NCI-H526 (cell line): Measurements from ENCODE around the gene GADD45A.
A peak's percentile ranks its signal among the peaks of the same experiment; 100 is the strongest.
"Not testable (repeated sequence)": the region's sequence is repeated elsewhere in the genome, so short reads cannot be mapped to it uniquely, and the experiment has no call there.

Source experiments
- DNase-seq, 2 experiments: peaks; one replicate each; lab custom pipeline; 2025; lab: John Stamatoyannopoulos, UW

The GADD45A gene

DNA sequence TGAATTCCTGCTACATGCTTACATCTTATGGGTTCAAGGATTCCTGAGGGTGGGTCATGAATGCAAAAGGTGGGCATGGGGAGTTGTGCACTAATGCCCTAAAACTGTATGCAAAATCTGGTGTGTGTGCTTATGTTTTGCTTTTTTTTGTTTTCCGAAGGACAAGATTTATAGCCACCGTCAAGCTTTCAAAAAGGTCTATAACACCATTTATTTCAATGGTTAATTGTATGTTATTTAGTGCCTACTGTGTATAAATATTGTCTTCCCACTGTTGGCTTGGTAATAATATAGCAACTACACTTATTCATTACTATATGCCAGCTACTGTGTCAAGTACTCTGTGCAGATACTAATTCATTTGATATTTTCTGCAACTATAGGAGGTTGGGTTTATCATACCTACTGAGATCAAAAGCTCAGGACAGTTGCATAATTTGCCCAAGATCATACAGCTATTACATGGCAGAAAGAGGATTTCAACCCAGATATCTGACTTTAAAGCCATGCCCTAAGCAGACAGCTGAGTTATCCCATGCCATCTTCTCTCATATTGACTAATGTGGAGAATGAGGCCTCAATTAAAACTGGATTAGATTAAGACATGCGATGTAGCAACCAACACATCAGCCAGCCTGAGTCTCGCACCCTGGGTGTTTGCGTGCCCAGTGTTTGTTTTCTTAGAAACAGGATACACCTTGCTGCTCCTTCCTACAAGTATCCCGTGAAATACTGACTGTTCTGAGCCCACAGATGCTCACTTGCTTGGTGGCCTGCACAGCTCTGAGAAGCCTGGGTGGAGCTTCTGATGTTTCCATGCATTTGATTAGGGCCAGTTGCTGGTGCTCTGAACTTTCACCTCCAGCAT, 34.6 kb downstream of the GADD45A start:
- DNase-seq = no peak

DNA sequence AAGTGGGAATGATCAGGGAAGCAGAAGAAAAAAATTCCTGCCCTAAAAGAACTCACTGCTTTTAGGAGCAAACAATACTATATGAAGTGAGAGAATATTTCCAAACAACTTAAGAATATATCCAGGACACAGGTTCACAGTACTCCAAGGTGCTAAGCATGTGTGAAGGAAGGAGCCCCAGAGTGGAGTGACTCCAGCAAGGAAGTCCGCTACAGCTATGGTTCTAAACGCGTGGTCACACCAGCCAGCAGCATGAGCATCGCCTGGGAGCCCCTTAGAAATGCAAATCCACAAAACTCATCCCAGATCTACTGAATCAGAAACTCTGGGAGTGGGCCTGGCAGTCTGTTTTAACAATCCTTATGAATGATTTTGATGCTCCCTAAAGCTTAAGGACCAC, 36.1 kb downstream of the GADD45A start:
- DNase-seq = no peak

DNA sequence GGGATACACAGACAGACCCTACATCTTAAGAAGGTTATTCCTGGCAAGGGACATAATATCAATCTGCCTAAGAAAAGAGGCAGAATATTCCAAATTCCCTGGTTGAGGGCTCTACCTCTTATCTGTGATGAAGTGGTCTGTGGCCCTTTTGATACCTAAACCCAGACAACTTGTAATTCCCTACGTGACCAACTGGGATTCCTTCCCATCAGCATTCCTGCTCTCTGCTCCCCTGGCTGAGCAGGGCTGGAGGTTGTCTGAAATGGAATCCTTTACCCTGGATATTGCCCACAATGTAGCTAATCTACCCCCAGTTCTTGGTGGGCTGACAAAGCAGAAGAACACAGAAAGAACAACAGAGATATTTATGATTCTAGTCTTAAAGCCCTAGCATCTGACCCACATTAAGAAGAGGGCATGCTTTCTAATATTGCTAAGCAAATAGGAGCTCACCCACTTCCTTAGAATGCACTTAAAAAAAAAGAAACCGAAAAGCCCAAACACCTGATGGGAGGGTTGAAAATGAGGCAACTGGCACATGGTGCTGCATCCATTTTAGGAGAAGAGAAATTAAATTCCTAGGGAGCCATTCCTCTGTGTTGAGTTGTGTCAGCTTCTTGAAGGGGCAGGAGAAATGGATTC, 36.8 kb downstream of the GADD45A start:
- DNase-seq = no peak

DNA sequence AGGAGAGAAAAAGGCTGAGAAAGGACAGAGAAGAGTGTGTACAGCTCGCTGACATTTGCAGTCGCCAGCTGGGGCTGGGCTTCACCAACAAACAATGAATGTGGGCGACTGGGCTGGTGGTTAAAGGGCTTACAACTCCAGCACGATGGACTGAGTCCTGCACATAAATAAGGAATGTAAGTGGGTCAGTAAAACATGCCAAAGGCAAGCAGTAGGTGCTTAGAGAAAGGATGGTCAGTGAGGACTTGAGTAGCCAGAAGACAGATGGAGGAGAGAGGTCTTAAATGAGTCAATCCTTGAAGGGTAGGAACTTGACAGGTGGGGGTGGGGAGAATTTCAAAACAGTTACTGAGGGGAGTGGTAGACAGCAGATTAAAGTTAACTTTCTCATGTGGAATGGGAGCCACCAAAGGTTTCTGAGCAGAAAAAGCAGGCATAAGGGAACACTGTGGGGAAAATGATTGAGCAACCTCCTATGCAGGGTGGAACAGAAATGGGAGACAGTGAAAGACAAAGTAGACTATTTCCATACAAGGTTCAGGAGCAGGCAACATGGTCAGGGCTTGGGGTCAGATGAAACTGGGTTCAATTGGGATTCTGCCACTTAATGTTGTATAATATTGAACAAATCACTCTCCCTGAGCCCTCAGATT, 37.4 kb downstream of the GADD45A start:
- DNase-seq = no peak

DNA sequence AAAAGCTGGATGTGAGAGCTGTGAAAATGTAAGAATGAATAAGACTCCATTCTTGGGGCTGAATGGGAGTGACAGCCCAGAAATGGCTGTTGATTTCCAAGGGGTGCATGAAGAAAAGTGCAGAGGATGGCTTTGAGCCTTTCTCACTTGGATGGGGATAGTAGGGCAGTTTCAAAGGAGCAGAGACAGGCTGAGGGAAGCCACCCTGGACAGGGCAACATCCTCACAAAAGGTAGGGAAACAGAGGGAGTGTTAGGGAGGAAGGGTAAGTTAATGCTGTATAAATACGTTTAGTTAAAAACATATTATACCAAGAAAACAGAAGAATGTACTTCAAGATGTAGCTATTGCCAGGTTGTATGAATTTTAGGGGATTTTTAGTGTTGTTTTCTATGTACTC, 38.1 kb downstream of the GADD45A start:
- DNase-seq = no peak

DNA sequence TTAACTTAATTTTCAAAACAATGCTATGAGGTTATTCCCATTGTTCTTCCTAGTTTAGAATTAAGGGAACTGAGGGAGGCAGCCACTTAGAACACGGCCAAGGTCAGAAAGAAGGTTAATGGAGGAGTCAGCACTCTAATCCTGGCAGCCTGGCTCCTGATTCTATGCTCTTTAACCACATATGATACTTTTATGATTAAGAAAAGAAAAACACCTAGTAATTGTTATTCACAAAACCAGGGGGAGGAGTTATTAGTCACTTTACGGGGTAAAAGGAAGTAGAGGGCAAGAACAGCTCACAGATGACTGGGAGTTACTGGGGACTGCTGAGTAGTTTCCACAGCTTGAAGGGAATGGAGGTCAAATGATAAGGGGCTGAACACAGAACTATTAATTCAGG, 38.6 kb downstream of the GADD45A start:
- no peak for DNase-seq

DNA sequence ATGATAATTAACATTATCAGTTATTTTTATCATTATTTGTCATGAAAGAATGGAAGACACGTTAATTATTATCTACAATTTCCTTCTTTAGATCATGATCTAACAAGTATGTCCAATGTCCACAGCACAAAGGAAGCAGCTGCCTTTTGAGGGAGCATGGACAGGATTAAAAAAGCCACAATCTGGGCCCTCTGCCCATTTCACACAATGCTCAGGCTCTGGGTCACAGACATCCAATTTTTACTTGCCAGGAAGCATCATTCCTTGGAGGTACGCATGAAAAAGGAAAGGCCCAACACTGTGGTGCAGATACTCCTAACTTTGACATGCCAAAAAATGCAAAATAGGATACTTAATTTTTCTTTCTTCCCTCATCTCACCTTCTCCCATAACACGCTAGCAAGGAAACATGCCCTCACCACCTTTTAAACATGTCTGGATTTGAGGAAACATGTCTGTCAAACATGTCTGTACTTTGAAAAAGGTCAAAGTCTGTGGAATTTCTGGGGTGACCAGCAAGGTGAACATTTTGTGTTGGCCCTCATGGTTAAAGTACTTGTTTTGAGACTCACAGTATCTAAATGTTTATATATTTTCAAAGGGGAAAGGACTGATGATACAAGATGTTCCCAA, 40.0 kb downstream of the GADD45A start:
- no peak for DNase-seq

DNA sequence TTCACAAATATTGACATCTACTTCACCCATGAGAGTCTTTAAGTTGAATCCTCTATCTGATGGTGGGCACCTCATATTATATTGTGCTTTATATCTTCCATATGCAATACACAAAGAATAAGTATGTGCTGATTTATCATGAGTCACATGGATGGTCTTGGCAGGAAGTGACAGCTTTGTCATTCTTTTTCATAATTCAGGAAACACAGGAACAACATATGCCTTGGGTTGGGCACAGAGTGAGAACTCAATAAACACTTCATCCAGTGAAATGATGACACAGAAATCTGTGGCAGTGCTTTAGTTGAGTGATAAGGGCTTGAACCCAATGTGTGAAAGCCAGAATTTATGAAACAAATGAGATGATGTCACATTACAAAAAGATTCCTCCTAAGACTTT, 41.2 kb downstream of the GADD45A start:
- DNase-seq = no peak

DNA sequence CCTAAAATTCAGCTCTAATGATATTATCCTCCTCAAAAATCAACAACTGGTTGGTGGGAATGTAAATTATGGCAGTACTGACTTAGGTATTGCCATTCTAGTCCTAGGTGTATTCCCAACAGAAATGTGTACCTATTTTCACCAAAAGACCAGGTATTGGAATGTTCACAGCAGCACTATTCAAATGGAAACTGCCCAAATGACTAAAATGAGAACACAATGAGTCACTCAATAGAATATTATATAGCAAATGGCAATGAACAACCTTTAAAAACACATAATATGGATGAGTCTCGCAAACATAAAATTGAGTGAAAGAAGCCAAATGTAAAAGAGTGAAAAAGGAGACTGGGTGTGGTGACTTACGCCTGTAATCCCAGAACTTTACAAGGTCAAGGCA, 44.9 kb downstream of the GADD45A start:
- DNase-seq = no peak

DNA sequence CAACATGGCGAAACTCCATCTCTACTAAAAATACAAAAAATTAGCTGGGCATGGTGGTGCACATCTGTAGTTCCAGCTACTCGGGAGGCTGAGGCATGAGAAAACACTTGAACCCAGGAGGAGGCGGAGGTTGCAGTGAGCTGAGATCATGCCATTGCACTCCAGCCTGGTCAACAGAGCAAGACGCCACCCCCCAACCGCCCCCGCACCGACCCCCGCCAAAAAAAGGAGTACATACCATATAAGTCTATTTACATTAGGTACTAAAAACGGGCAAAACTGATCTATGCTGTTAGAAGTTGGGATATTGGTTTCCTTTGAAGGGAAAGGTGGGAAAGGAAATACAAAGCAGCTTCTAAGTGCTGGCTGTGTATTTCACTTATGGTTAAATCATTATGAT, 45.3 kb downstream of the GADD45A start:
- DNase-seq = not testable (repeated sequence)

DNA sequence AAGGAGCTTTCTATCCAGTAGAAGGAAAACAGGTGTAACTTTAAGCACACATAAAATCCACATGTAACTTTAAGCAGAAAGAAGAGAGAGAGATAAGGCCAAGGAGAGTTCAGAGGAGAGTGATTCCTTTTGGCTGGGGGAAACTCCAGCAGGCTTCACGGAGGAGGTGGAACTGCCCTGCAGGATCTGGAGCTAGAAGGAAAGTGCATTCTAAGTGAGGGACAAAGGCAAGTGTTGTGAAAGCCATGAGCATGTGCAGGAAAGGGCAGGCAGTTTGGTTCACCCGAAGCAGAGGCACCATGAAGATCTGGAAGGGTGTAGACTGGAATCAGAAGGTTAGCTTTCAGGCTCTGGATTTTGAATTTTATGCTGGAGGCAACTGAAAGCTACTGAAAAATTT, 46.3 kb downstream of the GADD45A start:
- no peak for DNase-seq

DNA sequence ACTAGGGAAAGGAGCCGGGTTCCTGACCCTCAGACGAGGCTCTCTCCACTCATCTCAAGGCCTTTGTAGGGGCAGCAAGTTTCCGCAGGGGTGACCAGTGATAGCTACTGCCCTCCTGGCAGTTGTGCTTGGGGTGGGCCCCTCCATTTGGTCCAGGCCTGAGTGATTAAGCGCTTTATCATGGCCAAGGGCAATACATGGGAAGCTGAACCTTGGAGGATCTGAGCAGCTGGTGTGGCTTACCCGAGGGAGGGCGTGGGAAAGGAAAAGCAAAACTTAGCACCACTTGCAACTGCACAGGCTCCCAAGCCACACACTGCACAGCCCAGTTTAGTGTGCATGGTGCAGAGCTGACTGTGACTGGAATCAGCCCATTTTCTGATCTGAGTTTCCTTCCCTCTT, 47.8 kb downstream of the GADD45A start:
- no peak for DNase-seq

DNA sequence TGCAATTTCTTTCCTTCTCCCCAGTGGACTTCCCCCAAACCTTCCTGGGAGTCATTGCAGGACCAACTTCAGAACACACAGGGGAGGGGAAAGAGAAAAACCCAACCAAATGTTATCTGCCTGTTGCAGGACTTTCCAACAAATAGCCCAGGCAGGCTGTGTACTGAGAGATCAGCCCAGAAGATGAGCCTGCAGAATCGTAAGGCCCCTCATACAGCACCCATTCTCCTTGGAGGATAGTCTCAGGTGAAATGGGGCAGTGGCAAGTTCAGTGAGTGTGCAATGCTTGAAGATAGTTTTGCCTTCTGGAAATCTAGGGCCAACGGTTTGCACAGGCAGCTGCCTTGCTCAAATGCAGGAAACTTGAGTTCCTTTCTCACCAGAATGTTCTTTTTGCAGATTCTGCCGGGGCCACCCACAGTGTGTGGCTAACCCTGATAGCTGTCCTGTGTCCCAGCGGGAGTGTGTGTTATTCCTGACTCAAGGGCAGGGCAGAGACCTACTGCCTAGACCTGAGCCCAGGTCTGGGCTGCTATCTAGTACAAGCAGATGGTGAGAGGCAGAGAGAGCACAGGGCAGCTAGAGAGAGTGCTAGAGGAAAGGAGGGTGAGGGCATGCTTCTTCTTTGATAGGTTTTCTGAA, 48.8 kb downstream of the GADD45A start:
- no peak for DNase-seq

DNA sequence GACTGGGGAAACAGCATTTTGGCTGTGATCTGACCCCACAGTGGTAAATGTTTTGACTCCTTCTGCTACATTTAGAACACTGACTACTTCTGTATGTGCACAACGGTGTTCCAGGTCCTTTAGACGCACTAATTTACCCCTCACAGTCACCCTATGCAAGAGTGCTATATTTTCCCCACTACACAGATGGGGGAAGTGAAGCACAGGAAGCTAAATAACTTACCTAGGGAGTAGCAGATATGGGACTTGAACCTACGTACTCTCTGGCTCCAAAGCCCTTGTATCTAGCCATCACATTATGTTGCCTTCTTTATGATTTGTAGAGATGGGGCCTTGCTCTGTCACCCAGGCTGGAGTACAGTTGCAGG, 49.3 kb downstream of the GADD45A start:
- DNase-seq = no peak

DNA sequence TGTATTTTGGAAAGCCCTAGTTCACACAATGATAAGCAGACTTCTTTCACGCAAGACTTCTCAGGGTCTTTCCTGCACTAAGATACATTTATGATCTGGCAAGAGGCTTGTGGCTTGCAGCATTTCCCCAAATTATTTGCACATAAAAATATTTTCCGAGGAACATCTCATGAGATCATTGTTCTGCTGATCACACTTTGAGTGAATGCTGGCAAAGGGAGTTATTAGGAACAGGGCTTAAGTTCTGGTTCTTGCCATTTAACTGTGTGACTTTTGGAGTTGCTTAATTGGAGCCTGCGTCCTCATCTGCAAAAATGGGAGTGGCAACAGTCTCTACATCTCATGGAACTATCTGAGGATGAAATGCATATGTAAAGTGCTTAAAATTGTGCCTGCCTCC, 50.2 kb downstream of the GADD45A start:
- DNase-seq = no peak

DNA sequence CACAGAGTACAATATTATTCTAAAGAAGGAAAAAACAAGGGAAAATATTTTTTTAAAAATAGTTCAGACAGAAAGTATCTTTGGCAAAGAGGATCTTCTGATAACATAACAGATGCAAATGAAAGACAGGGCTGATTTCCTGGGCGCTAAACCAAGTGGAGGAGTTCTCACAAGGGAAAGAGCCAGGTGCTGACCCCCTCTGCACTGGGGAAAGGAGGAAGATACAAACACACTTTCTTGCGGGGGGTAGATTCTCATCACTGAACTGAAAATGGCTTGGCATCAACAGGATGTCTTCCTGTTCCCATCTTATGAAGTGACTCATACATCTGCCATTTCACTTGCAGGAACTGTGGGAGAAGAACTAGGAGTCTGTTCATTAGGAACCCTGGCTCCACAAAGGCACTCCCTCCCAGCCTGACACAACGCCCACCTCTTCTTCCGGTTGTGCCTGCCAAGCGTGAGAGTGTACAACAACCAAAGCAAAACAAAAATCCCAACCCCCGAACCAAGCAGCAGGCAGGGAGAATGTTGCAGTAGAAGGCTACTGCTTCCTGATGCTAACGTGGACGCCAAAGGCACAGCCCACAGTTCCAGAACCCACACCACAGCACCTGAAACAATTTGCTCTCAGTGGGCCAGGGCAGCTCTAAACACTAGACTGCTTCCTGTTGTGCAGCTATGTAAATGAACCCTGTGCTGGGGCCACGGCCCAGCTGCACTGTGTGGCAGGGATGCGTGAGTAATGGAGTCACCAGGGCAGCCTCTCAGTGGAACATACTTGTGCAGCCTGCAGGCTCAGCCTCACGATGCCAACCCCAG, 51.0 kb downstream of the GADD45A start:
- DNase-seq = peak; percentile 13 to 67

DNA sequence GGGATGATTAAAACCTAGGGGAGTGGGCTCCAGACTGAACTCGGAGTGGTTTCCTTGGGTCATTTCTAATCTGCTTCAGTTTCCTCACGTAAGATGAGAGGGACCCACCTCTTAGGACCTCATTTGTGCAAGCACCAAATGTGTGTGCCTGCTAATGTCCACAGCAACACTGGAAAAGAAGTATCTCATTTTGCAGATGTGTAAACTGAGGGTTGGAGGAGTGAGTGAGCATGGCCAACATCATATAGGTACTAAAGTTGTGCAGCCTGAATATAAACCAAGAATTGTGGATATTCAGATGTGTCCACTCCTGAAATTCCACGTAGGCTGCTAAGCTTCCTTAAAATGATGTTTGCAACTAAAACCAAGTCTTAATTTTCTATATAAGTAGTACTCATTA, 51.7 kb downstream of the GADD45A start:
- DNase-seq = no peak

DNA sequence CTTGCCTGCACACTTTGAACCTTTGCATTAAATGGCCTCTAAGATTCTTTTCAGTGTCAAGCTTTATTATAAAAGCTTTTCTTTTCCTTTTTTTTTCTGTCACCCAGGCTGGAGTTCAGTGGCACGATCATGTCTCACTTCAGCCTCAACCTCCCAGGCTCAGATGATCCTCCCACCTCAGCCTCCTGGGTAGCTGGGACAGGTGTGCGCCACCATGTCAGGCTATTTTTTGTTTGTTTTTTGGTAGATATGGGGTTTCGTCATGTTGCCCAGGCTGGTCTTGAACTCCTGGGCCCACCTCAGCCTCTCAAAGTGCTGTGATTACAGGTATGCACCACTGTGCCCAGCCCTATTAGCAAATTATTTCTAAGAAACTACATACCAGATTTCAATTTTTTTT, 52.9 kb downstream of the GADD45A start:
- no peak for DNase-seq
